ENCODE results near the gene GPRC5C.

Gene GPRC5C, protein sequence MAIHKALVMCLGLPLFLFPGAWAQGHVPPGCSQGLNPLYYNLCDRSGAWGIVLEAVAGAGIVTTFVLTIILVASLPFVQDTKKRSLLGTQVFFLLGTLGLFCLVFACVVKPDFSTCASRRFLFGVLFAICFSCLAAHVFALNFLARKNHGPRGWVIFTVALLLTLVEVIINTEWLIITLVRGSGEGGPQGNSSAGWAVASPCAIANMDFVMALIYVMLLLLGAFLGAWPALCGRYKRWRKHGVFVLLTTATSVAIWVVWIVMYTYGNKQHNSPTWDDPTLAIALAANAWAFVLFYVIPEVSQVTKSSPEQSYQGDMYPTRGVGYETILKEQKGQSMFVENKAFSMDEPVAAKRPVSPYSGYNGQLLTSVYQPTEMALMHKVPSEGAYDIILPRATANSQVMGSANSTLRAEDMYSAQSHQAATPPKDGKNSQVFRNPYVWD

DNA sequence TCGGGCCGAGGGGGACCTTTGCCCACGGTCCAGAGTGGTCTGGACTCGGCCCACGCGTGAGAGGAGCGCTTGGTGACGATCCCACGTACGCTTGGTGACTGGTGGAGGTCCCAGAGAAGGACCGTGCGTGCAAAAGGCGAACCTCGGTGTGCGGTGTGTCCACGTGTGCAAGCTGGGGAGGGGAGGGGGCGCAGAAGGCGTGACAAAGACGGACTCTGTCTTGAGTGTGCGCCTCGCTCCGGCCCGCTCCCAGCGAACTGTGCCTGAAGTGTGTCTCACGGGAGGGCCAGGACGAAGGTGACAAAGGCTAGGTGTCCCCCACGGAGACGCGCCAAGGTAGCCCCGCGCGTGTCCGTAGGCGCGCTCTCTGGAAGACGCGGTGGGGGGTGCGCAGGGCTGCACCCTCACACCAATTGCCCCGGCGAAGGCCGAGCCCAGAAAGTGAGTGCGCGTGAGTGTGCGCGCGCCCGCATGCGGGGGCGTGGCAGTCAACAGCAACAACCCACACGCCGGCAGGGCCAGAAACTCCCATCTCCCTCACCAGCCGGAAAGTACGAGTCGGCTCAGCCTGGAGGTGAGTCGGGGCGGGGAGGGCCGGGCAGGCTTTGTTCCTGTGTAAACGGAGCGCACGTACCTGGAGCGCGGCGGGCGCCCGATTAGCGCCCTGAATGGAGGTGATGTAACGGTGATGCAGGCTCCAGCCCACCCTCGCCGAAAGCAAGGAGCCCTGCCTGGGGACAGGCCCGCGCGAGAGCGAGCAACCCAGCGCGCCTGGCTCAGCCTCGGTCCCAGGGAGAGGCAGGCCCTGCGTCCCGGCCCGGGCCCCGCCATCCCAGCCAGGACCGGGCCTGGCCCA lies at the start of gene GPRC5C:
Gene GPRC5C (plus strand): TSS at position 521 of the 856 bp plus-strand sequence. CDS start 7,689 bp downstream, outside the sequence.
- Histone ChIP-seq H3K27me3 (ENCODE audit: control insufficient read depth in 1 of 2, insufficient read depth in 2 of 2, low read length in 2 of 2) (peaks cover 0 to 6% of the 10 kb centered on the region in 2 donors), H3K27ac (ENCODE audit: low read depth, low read length) (peak within 1 kb of the TSS; percentile 96), H3K36me3 (ENCODE audit: control insufficient read depth in 1 of 2, insufficient read depth in 2 of 2, low read length in 2 of 2) (no peaks in the 10 kb centered on the region), H3K4me3 (ENCODE audit: low read depth in 1 of 2, low read length in 2 of 2) (peak within 1 kb of the TSS; percentile 80 to 82), H3K9ac (ENCODE audit: low read depth in 1 of 2, low read length in 2 of 2) (peak within 1 kb of the TSS; percentile 87 to 99), H3K4me1 (ENCODE audit: control insufficient read depth in 1 of 2, insufficient read depth in 2 of 2, low read length in 2 of 2) (peaks cover 38 to 43% of the 10 kb centered on the region in 2 donors), H3K9me3 (ENCODE audit: control insufficient read depth in 1 of 2, low read length in 2 of 2) (no peaks in the 10 kb centered on the region)

DNA sequence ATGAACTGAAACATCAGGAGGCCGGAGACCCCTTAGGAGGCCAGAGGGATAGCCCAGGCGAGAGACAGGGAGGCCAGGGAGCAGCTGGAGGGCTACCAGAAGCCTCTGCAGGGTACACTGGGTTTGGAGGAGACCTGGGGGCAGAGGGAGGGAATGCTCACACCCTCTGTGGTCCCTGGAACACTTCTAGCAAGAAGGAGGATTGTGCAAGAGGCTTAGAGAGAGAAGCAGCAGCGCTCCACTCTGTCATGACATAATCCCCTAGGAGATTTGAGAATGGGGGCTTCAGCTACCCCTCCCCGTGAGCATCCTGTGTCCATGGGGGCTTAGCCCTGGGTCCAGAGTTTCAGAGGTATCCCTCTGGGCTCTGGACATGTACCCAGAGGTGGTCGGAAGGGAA lies 48.7 kb upstream of the GPRC5C start:
- no peaks in the 10 kb centered on the region for H3K36me3 ChIP-seq (ENCODE audit: control insufficient read depth in 1 of 2, insufficient read depth in 2 of 2, low read length in 2 of 2)
- no peaks in the 10 kb centered on the region for H3K9me3 ChIP-seq (ENCODE audit: control insufficient read depth in 1 of 2, low read length in 2 of 2)
- no peak overlapping the region for H3K9ac ChIP-seq (ENCODE audit: low read depth in 1 of 2, low read length in 2 of 2)
- no peak overlapping the region for H3K27ac ChIP-seq (ENCODE audit: low read depth, low read length)
- no peaks in the 10 kb centered on the region for H3K27me3 ChIP-seq (ENCODE audit: control insufficient read depth in 1 of 2, insufficient read depth in 2 of 2, low read length in 2 of 2)
- H3K4me3 ChIP-seq (ENCODE audit: low read depth in 1 of 2, low read length in 2 of 2), result no peak overlapping the region
- H3K4me1 ChIP-seq (ENCODE audit: control insufficient read depth in 1 of 2, insufficient read depth in 2 of 2, low read length in 2 of 2), result peaks cover 35 to 43% of the 10 kb centered on the region in 2 donors

DNA sequence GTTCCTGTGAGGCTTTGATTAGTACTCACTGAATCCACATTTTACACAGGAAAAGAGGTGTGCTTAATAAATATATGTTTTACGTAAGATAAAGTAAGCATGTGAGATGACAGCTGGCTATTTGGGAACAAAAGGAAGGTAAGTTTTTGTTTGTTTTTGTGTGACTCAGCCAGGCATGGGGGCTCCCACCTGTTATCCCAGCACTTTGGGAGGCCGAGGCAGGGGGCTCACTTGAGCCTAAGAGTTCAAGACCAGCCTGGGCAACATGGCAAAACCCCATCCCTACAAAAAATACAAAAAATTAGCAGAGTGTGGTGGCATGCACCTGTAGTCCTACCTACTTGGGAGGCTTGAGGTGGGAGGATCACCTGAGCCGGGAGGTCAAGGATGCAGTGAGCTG lies 46.7 kb upstream of the GPRC5C start:
- H3K27me3 ChIP-seq (ENCODE audit: control insufficient read depth in 1 of 2, insufficient read depth in 2 of 2, low read length in 2 of 2), result no peaks in the 10 kb centered on the region
- no peaks in the 10 kb centered on the region for H3K9me3 ChIP-seq (ENCODE audit: control insufficient read depth in 1 of 2, low read length in 2 of 2)
- no peak overlapping the region for H3K9ac ChIP-seq (ENCODE audit: low read depth in 1 of 2, low read length in 2 of 2)
- no peak overlapping the region for H3K27ac ChIP-seq (ENCODE audit: low read depth, low read length)
- H3K4me3 ChIP-seq (ENCODE audit: low read depth in 1 of 2, low read length in 2 of 2), result no peak overlapping the region
- H3K4me1 ChIP-seq (ENCODE audit: control insufficient read depth in 1 of 2, insufficient read depth in 2 of 2, low read length in 2 of 2), result peaks cover 25 to 35% of the 10 kb centered on the region in 2 donors
- no peaks in the 10 kb centered on the region for H3K36me3 ChIP-seq (ENCODE audit: control insufficient read depth in 1 of 2, insufficient read depth in 2 of 2, low read length in 2 of 2)

DNA sequence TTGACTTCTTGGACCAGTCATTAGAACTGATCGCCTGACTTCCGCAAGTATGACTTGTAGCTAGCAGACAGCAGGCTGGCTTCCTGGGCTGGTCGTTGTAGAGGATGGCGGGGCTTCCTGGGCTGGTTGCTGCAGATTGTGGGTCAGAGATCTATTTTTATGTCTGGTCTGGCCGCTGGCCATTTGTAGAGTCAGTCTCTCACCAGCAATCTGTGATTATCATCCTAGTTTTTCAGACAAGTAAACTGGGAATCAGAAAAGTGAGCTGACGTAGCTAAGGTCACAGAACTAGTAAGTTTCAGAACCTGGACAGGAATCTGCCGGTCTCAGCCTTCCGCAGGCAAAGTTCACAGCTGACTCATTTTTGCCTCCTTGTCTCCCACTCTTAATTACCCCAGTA lies 45.5 kb upstream of the GPRC5C start:
- Histone ChIP-seq H3K9ac (ENCODE audit: low read depth in 1 of 2, low read length in 2 of 2) (peak overlapping the region; percentile 0 to 25), H3K4me1 (ENCODE audit: control insufficient read depth in 1 of 2, insufficient read depth in 2 of 2, low read length in 2 of 2) (peaks cover 13 to 25% of the 10 kb centered on the region in 2 donors), H3K27me3 (ENCODE audit: control insufficient read depth in 1 of 2, insufficient read depth in 2 of 2, low read length in 2 of 2) (no peaks in the 10 kb centered on the region), H3K36me3 (ENCODE audit: control insufficient read depth in 1 of 2, insufficient read depth in 2 of 2, low read length in 2 of 2) (no peaks in the 10 kb centered on the region), H3K27ac (ENCODE audit: low read depth, low read length) (peak overlapping the region; percentile 70), H3K4me3 (ENCODE audit: low read depth in 1 of 2, low read length in 2 of 2) (no peak overlapping the region), H3K9me3 (ENCODE audit: control insufficient read depth in 1 of 2, low read length in 2 of 2) (no peaks in the 10 kb centered on the region)

DNA sequence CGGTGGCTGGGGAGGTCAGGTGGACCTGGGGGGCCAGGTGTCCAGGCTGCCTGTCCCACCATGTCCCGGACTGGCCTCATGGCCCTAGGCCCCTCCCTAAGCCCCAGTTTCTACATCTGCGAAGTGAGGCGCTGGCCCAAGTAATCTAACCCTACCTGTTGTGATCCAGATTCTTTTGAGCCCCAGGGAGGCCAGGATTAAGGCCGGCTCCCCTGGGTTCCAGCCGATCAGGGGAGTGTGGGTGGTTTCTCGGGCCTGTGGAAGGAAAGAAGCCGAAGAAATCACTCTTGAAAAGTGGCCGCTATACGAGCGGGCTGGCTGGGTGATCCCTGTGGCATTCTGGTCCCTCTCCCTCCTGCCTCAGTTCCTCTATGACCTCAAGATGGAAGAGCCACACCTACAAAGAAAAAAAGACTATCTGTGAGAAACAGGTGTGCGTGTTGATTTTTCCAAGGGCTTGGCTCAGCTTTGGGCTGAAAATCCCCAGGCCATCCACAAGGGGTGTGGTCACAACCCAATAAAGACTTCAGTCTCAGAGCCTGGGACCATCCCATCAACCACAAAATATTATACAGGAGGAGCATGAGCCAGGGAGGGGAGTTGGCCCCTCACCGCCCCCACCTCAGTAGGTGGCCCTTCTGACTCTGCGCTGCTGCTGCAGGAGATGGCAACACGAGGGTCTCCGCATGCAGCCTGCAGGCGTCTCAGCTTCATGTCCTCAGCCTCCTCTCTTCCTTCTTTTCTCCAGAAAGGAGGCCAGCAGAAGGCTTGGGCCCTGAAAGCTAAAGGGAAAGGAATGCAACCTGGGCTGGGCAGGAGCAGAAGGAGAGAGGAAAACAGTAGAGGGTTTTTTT lies 44.3 kb upstream of the GPRC5C start:
- Histone ChIP-seq H3K9me3 (ENCODE audit: control insufficient read depth in 1 of 2, low read length in 2 of 2) (no peaks in the 10 kb centered on the region), H3K27me3 (ENCODE audit: control insufficient read depth in 1 of 2, insufficient read depth in 2 of 2, low read length in 2 of 2) (no peaks in the 10 kb centered on the region), H3K4me1 (ENCODE audit: control insufficient read depth in 1 of 2, insufficient read depth in 2 of 2, low read length in 2 of 2) (peaks cover 13 to 22% of the 10 kb centered on the region in 2 donors), H3K27ac (ENCODE audit: low read depth, low read length) (no peak overlapping the region), H3K9ac (ENCODE audit: low read depth in 1 of 2, low read length in 2 of 2) (peak overlapping the region in 1 of 2 donors; percentile 42), H3K36me3 (ENCODE audit: control insufficient read depth in 1 of 2, insufficient read depth in 2 of 2, low read length in 2 of 2) (no peaks in the 10 kb centered on the region), H3K4me3 (ENCODE audit: low read depth in 1 of 2, low read length in 2 of 2) (no peak overlapping the region)

DNA sequence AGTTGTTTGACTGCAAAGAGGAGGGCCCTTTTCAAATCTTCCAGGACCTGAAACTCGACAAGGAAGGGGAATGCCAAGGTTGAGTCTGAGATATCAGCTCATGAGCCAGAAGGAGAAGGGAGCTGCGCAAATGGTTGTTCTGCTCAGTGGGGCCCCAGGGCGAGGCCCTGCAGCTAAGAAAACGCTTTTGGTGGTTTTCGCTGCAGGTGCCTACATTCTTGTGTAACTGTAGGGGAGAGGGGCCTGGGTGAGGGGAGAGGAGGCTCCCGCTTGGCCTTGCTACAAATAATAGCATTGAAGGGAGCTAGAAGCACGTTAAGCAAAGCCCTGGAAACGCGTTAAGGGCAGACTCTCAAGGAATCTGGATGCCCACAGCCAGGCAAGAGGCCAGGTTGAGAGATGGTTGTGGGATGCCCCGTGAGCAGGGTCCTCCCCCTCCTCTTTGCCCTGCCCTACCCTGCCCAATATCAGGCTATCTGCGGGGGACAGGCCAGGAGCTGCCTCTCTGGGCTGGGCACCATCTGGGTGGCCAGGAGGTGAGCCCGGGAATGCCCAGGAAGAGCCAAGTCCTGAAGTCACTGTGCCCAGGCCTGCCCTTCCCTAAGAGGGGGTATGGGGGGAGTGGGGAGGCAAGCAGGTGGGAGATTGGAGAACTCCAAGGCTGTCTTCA lies 42.7 kb upstream of the GPRC5C start:
- Histone ChIP-seq H3K4me3 (ENCODE audit: low read depth in 1 of 2, low read length in 2 of 2) (no peak overlapping the region), H3K36me3 (ENCODE audit: control insufficient read depth in 1 of 2, insufficient read depth in 2 of 2, low read length in 2 of 2) (no peaks in the 10 kb centered on the region), H3K9me3 (ENCODE audit: control insufficient read depth in 1 of 2, low read length in 2 of 2) (no peaks in the 10 kb centered on the region), H3K27me3 (ENCODE audit: control insufficient read depth in 1 of 2, insufficient read depth in 2 of 2, low read length in 2 of 2) (no peaks in the 10 kb centered on the region), H3K27ac (ENCODE audit: low read depth, low read length) (no peak overlapping the region), H3K9ac (ENCODE audit: low read depth in 1 of 2, low read length in 2 of 2) (no peak overlapping the region), H3K4me1 (ENCODE audit: control insufficient read depth in 1 of 2, insufficient read depth in 2 of 2, low read length in 2 of 2) (peaks cover 13 to 22% of the 10 kb centered on the region in 2 donors)

DNA sequence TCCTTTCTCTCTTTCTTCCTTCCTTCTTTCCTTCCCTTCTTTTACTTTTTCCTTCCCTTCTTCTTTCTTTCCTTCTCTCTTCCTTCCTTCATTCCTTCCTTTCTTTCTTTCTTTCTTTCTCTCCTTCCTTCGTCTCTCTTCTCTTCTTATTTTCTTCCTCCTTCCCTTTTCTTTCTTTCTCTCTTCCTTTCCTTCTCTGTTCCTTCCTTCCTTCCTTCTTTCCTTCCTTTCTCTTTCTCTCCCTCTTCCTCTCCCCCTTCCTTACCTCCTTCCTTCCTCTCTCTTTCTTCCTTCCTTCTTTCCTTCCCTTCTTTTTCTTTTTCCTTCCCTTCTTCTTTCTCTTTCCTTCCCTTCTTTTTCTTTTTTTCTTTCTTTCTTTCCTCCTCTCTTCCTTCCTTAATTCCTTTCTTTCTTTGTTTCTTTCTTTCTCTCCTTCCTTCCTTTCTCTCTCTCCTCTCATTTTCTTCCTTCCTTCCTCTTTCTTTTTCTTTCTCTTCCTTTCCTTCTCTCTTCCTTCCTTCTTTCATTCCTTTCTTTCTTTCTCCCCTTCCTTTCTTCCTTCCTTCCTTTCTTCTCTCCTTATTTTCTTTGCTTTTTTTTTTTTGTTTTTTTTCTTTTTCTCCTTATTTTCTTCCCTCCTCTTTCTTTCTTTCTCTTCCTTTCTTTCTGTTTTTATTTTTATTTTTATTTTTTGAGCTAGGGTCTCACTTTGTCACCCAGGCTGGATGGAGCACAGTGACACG lies 41.8 kb upstream of the GPRC5C start:
- Histone ChIP-seq H3K36me3 (ENCODE audit: control insufficient read depth in 1 of 2, insufficient read depth in 2 of 2, low read length in 2 of 2) (no peaks in the 10 kb centered on the region), H3K4me3 (ENCODE audit: low read depth in 1 of 2, low read length in 2 of 2) (no peak overlapping the region), H3K27ac (ENCODE audit: low read depth, low read length) (no peak overlapping the region), H3K4me1 (ENCODE audit: control insufficient read depth in 1 of 2, insufficient read depth in 2 of 2, low read length in 2 of 2) (peaks cover 19 to 28% of the 10 kb centered on the region in 2 donors), H3K9ac (ENCODE audit: low read depth in 1 of 2, low read length in 2 of 2) (no peak overlapping the region), H3K9me3 (ENCODE audit: control insufficient read depth in 1 of 2, low read length in 2 of 2) (no peaks in the 10 kb centered on the region), H3K27me3 (ENCODE audit: control insufficient read depth in 1 of 2, insufficient read depth in 2 of 2, low read length in 2 of 2) (no peaks in the 10 kb centered on the region)

DNA sequence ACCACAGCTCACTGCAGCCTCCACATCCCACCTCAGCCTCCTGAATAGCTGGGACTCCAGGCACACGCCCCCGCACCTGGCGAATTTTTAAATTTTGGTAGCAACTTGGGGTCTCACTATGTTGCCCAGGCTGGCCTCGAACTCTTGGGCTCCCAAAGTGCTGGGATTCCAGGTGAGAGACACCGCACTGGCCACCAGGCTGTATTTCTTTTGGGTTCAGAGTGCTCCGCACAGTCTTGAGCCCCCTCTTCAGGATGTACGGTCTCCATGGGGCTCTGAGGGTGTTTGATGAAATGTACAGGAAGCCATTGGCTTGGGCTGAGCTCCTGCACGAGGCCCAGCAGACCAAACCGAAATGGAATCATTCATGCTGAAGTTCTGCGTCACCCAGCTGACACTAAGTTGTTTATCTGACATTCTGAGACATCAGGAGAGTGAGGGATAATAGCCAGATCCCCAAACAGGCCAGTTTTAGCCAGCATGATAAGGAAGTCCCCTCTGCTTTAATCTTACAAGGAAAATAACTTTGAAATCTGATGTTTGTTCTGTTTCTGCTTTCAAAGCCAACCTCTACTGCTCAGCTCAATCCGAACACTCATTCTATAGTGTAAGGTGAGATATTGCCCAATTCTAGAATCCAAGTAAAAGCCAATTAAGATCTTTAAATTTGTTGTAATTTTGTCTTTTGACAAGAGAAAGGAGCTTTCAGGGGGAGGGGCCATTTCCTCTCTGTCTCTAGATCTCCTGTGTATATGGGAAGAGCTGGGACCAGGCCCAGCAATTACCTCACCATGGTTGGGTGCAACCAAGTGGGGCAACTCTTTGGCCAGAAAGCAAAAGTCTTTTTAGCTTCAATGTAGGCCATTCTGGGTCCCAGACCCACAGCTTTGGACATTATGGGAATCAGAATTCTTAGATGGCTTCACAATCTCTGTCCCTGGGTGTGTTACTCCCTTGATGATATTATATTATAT lies 40.9 kb upstream of the GPRC5C start:
- Histone ChIP-seq H3K9ac (ENCODE audit: low read depth in 1 of 2, low read length in 2 of 2) (no peak overlapping the region), H3K36me3 (ENCODE audit: control insufficient read depth in 1 of 2, insufficient read depth in 2 of 2, low read length in 2 of 2) (no peaks in the 10 kb centered on the region), H3K27me3 (ENCODE audit: control insufficient read depth in 1 of 2, insufficient read depth in 2 of 2, low read length in 2 of 2) (no peaks in the 10 kb centered on the region), H3K9me3 (ENCODE audit: control insufficient read depth in 1 of 2, low read length in 2 of 2) (no peaks in the 10 kb centered on the region), H3K4me1 (ENCODE audit: control insufficient read depth in 1 of 2, insufficient read depth in 2 of 2, low read length in 2 of 2) (peaks cover 24 to 31% of the 10 kb centered on the region in 2 donors), H3K27ac (ENCODE audit: low read depth, low read length) (no peak overlapping the region), H3K4me3 (ENCODE audit: low read depth in 1 of 2, low read length in 2 of 2) (no peak overlapping the region)

Measured in duodenal mucosa (tissue), 2 donors.